Amniotic stem cell (primary cell): ENCODE measurements around the gene GNB1.

Source experiments
- DNase-seq: peaks from one replicate; lab custom pipeline; 2025; lab: John Stamatoyannopoulos, UW

The GNB1 gene

GRCh38 chr1:1781526-1781903 is 109.4 kb downstream of the GNB1 start:
- no peak for DNase-seq

GRCh38 chr1:1780598-1781525 is 110.0 kb downstream of the GNB1 start:
- no peak for DNase-seq

- no peak for DNase-seq
Observed at GRCh38 chr1:1779691-1780597, 110.9 kb downstream of the GNB1 start.

- no peak for DNase-seq
Observed at GRCh38 chr1:1779320-1779675, 111.6 kb downstream of the GNB1 start.

DNA sequence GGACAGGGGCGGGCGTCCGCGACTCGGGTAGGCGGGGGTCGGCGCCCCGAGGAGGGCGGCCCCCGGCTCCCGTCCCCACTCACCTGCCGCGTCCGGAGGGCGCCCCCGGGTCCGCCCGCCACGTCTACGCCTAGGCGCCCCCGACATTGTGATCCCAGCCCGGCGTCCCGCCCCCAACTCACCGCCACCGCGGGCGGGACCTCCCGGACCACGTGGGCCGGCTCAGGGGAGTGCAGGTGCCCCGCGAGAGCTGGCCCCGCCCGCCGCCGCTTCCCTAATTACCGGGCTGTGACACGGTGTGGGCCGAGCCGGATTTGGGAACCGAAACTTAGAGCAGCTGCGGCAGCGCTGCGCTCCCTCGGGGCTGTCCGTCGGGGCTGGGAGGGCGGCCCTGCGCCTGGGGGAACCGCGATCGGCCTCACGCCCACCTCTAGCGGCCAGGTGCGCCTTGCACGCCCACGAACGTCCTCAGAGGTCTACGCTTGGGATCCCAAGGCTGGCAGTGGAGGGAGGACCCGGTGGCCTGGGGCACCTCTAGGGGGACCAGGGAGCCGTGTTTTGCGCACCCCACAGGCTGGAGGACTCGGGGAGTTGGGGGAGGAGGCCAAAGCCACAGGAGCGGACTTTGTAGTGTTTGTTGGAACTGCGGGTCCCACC is 112.1 kb downstream of the GNB1 start:
- DNase-seq = no peak

- DNase-seq = no peak
Observed at GRCh38 chr1:1777950-1778662, 112.8 kb downstream of the GNB1 start, which contains the start of gene NADK. TSS of gene NADK (minus strand) at chr1:1778470. CDS start at chr1:1765406, 13,064 bp downstream.

DNA sequence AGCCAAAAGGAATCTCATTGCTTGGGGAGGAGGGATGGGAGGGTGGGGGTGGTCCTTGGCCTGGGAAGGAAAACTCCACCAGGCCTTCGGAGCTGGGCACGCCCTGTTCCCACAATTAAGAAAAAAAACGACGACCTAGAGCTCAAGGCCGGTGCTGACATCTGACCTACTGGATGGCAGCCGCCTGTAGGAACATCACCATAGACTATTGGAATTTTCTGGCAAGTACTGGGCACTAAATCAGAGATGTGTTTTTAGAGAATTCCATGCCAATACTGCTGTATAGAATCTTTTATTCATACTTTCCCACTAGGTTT is 113.3 kb downstream of the GNB1 start:
- no peak for DNase-seq

GRCh38 chr1:1776672-1777582 is 114.0 kb downstream of the GNB1 start:
- DNase-seq = no peak

GRCh38 chr1:1775327-1776226 is 115.3 kb downstream of the GNB1 start:
- no peak for DNase-seq

DNA sequence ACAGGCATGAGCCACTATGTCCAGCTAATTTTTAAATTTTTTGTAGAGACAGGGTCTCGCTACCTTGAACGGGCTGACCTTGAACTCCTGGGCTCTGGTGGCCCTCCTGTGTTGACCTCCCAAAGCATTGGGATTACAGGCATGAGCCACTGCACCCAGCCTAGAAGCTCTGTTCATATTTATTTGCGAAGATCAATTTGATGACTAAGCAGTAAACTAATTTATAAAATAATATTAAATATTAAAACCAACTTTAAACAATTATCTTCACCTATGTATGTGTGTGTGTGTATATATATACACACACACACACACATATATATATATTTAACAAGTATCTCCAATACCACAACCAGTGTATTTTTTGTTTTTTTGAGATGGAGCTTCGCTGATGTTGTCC is 117.0 kb downstream of the GNB1 start:
- DNase-seq = no peak

- no peak for DNase-seq
Observed at GRCh38 chr1:1771096-1771495, 119.8 kb downstream of the GNB1 start.

GRCh38 chr1:1770102-1770501 is 120.8 kb downstream of the GNB1 start:
- DNase-seq = no peak

- DNase-seq = no peak
Observed at GRCh38 chr1:1768249-1768992, 122.5 kb downstream of the GNB1 start.

DNA sequence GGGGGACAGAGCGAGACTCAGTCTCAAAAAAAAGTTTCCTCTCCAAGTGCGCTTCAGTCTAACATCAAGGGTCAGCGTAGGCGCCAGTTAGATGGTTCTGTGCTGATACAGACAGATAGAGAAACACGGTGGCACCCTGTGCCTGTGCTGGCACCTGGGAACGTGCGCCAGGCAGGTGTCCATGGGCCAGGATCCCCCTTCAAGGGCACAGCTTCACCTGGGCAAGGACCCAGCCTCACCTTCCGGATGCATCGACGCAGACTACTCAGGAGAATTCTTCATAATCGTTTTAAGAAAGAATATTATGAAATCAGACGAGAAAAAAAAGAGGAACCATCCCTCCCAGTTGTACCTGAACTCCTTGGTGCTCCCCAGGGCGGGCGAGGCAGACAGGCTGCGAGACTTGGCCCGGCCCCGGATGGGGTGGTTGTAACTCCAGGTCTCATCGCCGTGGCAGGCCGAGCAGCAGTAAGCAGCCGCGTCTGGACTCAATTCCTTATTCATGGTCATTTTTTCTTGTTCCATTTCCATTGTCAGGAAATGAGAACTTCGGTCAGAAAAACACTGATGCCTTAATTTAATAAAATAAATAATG is 125.9 kb downstream of the GNB1 start:
- no peak for DNase-seq

GRCh38 chr1:1763657-1764621 is 126.9 kb downstream of the GNB1 start:
- DNase-seq = no peak

DNA sequence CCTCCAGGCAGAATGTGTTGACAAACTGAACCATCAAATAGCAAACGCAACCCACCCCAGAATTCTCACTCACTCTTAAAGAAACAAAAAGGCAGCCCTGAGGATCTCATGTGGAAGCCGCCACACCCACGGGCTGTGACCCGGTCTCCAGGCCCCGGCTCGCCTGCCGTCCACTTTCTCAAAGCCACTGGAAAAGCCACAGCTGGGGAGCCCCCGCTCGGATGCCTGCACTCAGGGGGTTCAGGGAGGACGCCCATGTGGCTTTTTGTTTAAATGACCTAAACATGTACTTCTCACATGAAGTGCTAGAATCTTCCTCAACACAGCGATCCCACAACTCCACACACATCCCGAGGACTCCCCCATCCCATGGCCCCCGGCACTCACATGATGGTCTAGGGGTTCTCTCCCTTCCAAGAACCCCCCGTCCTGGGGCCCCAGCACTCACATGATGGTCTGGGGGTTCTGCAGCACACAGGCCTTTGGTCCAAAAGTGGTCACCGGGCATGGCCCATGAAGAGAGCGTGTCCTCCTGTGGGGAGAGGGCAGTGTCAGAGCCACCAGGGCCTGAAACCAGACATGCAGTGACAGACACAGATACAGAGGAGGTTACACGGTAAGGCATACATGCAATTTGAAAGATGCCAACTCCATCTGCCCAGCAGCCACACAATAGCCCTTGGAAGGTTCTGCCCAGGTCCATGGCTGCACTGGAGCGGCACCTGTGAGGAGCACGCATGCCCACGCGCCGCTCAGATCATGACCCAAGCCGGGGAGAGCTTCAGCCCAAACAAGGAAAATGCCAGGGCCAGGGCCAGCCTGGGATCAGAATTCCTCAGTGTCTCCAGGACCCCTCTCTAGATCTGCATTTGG is 129.1 kb downstream of the GNB1 start:
- no peak for DNase-seq
